Hematopoietic multipotent progenitor cell treated with erythropoietin and hydrocortisone succinate and interleukin-3 and kit ligand, for 17 days (in vitro differentiated cells): Measurements from ENCODE around the gene TTLL10.
"Not testable (repeated sequence)": the region's sequence is repeated elsewhere in the genome, so short reads cannot be mapped to it uniquely, and the experiment has no call there.

Source experiments
- DNase-seq: peaks from one replicate; pipeline ENCODE4 v3.0.0-alpha.2; 2015; ENCODE audit warnings: low spot score

TTLL10 gene

DNA sequence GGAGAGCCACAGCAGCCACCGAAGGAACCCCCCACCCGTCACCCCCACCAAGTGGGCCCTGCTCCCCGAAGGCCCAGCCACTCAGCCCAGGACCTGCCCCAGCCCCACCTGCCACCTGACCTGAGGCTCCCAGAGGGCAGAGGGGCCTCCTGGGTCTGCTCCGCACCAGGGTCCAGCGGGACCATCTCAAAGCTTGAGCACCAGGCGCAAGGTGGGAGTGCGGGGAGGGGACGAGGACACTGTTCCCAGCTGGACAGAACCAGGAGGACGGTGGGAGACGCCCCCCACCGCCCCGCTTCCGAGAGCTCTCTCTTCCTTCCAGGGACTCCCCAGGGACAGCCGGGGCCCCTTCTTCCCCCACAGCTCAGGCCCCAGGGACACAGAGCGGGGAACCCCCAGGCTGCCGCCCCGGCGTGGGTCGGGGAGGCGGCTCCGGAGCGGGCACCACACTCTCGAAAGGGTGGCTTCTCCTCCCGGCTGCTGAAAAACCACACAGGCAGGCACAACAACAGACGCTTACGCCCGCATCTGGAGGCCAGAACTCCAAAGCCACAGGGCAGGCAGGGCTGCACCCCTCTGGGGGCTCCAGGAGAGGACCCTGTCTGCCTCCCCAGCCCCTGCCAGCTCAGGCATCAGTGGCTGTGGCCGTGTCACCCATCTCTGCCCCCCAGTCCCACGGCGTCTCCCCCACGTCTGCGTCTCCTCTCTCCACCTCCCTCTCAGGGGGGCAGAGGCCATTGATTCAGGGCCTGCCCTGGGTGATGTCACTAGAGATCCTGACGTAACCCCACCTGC, 1.9 kb upstream of the TTLL10 start:
- DNase-seq = no peak

DNA sequence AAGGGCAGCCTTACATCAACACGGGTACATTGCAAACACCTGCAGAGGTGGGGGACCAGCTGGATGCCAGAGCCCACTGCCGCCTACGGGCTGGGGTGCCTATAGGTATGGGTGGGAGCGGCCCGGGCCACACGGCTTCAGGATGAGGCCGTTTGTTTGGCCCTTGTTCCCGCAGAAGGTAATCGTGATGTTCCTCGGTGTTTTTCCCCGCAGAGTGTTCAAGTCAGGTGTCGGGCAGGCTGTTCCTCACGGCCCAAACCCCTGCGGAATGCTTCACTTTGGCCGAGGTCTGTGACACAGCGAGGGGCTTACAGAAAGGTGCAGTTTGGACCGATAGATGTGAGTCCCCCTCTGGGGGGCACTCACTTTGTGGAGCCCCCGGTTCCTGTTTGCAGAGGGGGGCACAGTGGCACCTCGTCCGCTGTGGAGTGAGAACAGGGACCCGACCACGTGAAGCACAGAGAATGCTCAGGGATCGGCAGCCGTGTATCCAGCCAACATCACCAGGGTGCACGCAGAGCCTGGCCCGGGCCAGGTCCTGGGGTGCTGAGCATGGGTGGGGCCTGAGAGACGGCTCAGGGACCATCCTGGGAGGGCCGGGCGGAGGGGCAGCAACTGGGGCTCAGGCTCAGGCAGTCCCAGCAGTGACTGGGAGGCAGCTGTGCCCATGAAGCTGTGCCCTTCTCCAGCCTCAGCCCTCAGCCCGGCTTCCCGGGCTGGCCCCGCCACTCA, 453 bp upstream of the TTLL10 start:
- DNase-seq = no peak

DNA sequence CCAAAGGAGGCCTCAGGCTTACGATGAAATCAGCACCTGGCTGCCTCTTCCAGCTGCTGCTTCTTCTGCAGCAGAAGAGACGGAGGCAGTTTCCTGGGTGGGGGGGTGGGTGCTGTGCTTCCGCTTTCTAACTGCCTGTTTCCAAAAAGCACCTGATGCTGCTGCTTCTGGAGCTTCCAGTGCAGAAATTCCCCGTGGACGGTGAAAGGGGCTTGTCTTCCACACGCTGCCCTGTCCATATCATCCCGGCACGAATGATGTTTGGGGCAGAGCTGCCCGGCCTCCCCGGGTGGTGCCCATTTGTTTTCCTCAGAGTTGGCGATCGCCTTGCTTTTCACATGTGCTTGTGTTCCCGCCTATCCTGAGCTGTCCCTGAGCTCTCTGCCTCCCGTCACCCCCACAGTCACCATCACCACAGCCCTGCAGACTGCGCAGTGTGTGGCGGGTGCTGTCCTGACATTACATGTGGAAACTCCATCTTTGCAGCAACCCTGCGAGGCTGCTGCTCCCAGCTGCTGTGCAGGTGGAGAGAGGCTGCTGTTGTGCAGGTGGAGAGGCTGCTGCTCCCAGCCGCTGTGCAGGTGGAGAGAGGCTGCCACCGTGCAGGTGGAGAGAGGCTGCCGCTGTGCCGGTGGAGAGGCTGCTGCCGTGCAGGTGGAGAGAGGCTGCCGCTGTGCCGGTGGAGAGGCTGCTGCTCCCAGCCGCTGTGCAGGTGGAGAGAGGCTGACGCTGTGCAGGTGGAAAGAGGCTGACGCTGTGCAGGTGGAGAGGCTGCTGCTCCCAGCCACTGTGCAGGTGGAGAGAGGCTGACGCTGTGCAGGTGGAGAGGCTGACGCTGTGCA, 1.8 kb downstream of the TTLL10 start:
- no peak for DNase-seq

DNA sequence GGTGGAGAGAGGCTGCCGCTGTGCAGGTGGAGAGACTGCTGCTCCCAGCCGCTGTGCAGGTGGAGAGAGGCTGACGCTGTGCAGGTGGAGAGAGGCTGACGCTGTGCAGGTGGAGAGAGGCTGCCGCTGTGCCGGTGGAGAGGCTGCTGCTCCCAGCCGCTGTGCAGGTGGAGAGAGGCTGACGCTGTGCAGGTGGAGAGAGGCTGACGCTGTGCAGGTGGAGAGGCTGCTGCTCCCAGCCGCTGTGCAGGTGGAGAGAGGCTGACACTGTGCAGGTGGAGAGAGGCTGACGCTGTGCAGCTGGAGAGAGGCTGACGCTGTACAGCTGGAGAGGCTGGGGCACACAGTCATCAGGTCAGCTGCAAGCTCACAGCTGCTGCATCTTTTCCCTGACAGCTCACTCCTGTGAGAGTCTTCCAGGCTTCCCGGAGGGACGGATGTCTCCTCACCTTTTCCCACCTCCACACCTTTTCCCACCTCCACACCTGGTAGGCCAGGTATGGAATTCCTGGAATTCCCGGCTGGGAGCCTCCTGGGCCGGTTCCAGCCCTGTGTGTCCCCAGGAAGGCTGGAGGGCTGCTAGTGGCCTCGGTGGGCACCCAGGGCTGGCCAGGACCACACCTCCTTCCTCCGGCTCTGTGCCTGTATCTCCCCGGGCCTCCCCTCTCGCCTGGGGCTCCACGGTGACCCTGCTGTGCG, 2.5 kb downstream of the TTLL10 start:
- DNase-seq = not testable (repeated sequence)

DNA sequence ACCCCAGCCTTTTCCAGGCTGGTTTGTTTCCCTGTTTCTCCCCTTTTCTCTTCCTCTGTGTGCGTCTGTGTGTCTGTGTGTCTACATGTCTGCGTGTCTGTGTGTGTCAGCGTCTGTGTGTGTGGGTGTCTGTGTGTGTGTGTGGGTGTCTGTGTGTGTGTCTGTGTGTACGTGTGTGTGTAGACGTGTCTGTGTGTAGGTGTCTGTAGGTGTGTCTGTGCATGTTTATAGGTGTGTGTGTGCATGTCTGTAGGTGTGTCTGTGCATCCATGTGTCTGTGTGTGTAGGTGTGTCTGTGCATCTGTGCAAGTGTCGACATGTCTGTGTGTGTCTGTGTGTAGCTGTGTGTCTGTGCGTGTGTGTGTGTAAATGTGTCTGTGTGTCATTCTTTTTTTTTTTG, 3.3 kb downstream of the TTLL10 start:
- DNase-seq = no peak

DNA sequence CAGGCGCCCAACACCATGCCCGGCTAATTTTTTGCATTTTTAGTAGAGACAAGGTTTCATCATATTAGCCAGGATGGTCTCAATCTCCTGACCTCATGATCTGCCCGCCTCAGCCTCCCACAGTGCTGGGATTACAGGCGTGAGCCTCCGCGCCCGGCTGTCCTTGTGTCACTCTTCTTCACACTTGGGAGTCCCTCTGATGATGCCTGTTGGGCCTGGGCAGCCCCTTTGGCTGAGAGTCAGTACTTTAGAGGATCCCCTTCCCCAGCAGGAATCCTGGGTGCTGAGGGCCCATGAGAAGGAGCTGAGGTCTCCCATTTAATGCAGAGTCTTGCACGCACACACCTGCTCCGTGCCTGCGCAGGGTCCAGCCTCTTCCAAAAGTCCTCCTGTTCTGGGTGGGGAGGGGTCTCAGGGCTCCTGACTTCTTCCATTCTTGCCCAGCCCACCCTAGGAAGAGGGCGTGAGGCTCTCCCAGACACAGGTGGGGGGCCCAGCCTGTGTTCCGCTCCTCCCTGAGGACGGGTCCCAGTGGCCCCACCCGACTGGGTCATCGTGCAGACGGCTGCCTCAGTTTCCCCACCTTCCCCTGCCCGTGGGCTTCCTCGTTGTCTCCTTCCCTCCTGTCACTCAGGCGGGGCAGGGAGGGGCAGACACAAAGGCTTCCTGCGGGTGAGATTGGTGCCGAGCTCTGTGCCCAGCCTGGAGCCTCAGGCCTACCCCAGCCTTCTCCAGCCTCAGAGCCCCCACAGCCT, 3.9 kb downstream of the TTLL10 start:
- DNase-seq = no peak

DNA sequence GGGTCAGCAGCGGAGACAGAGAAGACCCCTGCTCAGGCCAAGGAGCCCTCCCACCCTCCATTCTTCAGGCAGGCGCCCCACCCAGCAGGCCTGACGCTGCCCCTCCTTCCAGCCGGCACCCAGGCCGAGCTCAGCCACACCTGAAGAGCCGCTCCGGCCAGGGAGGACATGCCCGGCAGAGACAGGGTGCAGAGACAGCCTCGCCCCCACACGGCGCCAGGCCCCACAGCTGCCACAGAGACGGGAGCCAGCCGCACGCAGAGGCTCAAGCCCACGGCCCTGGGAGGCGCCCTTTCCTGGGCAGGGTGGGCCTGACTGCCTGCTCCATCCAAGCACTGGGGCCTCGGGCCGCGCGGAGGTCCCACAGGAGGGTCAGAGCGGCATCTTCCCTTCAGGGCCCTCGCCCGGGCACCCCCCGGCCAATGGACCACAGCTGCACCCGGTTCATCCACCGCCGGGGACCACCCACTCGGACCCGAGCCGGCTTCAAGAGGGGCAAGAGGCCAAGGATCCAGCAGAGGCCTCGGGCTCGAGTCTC, 5.2 kb downstream of the TTLL10 start:
- no peak for DNase-seq

DNA sequence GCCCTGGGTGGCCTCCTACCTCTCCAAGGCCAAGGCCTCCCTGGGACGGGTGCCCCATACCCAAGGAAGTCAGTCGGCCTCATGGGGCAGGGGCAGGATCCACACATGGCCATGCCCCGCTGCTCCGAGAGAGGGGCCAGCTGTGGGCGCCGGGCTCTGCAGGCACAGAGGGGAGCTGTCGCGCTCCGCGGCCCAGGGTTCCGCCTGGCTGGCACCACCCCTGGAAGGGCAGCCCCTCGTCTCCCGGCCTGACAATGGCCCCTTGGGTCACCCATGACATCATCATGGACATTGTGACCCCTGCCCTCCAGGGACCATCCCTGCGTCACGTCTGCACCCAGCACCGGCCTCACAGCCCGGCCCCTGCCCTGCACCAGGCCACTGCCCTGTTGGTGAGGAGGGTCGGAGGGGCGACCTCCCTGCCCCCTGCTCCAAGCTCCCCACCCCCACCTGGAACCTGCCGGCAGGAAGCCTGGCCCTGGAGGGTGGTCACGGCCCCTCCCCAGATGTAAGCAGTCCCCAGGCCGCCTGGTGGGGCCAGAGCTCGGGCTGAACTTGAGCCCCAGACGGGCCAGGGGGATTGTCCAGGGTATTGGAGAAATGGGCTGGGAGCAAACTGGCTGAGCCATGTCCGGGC, 5.8 kb downstream of the TTLL10 start:
- no peak for DNase-seq

DNA sequence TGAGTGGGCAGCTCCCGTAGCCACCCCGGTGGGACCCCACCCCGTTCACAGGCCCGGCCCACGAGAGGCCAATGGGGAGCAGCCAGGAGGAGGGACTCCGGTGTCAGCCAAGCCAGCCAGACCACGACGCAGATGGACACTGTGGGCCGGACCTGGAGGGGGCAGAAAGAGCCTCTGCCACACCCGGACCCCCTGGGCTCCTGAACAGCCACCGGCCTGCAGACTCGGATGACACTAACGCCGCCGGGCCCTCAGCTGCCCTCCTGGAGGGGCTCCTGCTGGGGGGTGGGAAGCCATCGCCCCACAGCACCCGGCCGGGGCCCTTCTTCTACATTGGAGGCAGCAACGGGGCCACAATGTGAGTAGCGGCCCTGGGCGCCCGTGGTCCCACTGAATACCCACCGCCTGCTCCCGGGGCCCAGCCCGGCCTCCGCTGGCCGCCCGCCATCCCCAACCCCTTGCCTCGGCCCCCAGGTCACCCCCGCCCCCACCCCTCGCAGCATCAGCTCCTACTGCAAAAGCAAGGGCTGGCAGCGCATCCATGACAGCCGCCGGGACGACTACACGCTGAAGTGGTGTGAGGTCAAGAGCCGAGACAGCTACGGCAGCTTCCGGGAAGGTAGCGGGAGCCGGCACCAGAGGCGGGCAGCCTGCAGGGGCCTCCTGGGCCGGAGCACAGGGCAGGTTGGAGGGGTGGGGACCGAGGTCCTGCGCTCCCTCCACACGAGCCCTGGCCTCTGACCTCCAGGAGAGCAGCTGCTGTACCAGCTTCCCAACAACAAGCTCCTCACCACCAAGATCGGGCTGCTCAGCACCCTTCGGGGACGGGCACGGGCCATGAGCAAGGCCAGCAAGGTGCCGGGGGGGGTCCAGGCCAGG, 6.5 kb downstream of the TTLL10 start:
- DNase-seq = no peak

DNA sequence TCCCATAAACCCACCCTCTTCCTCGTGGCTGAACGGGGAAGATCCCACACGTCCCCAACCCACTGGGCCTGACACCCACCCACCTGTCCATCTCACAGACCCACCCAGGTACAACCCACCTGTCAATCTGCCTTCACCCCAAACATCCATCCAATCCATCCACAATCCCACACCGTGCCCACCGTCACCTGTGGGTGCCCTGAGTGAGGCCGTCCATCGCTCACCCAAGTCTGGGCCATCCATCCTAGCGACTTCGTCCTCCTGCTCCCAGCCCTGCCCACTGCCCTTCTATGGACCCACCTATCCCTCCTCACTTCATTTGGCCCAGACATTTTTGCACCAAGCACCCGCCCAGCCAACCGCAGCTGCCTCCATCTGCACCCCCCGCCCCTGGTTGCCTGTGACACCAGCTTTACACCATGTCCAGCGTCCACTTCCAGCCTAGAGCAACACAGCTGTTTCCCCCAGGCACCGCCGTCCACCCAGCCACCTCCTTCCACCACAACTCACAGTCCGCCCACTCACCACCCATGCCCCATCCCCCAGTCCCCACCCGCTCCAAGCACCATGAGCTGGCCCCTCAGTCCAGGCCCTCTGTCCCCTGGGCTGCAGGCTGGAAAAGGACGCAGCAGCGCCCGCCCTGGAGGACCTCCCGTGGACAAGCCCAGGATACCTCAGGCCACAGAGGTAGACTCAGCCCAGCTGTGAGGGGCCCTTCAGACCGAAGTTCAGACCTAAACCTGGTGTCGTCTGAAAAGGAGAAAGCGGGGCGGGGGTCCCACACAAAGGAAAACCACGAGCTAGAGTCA, 7.7 kb downstream of the TTLL10 start:
- DNase-seq = no peak

DNA sequence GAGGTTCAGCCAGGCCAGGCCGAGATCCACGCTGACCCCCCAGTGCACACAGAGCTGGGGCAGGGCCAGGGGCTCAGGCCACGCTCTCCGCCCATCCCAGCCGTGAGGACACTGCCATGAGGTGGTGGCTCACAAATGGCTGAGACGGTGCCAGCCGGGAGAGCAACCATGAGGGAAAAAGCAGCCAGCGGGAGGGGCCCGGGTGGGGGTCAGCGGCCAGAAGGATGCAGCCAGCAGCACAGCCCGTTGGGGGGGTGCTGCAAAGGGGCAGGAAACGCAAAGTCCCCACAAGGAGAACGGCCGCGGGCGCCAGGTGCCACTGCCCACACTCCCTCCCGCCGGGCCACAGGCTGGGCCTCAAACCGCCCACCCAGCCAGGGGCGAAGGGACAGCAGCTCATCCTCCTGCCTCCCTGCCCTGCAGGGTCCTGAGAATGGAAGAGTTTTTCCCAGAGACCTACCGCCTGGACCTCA, 8.3 kb downstream of the TTLL10 start:
- DNase-seq = no peak

DNA sequence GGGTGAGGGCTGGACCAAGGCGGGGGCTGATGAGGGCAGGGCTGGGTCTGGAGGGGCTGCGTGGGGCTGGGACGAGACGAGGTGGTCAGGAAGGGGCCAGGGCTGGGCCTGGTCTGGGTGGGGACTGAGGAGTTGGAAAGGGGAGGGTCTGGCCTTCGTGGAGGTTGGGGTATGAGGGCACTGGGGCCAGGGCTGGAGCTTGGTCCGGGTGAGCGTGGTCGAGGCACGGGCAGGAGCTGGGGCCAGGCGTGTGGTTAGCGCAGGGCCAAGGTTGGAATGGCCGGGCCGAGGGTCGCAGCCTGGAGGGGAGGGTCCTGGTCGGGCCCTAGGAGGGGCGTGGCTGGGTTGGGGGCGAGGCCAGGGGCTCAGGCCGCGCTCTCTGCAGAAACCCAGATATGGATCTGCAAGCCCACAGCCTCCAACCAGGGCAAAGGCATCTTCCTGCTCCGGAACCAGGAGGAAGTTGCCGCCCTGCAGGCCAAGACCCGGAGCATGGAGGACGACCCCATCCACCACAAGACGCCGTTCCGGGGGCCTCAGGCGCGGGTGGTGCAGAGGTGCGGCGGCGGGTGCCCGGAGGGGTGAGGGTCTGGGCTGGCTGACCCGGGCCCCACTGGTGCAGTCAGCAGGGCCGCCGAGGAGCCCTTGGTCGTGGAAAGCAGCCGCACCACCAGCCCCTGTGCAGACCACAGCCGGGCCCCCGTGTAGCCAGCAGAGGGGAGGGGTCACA, 9.0 kb downstream of the TTLL10 start:
- DNase-seq = no peak

DNA sequence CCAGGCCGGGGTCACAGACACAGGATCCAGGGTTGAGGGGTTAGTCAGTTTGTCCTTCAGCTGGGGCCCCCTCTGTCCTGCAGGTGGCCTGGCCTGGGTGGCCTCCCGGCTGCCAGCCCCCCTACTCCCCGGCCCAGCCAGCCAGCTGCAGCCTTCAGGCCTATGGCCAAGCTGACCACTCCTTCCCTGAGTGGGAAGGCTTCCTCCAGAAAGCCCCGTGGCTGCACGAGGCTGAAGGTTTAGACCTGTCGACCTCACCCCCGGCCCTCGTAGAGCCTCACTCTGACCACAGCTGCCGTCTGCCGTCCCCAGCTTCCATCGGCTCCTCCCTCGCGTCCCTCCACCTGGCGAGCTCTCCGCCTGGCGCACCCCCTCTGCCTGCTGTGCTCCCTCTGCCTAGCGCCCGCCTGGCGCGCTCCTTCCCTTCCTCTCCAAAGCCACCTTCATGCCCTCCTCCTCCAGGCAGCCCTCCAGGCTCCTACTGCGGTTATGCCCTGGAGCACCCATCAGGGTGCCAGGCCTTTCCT, 9.6 kb downstream of the TTLL10 start:
- DNase-seq = no peak

DNA sequence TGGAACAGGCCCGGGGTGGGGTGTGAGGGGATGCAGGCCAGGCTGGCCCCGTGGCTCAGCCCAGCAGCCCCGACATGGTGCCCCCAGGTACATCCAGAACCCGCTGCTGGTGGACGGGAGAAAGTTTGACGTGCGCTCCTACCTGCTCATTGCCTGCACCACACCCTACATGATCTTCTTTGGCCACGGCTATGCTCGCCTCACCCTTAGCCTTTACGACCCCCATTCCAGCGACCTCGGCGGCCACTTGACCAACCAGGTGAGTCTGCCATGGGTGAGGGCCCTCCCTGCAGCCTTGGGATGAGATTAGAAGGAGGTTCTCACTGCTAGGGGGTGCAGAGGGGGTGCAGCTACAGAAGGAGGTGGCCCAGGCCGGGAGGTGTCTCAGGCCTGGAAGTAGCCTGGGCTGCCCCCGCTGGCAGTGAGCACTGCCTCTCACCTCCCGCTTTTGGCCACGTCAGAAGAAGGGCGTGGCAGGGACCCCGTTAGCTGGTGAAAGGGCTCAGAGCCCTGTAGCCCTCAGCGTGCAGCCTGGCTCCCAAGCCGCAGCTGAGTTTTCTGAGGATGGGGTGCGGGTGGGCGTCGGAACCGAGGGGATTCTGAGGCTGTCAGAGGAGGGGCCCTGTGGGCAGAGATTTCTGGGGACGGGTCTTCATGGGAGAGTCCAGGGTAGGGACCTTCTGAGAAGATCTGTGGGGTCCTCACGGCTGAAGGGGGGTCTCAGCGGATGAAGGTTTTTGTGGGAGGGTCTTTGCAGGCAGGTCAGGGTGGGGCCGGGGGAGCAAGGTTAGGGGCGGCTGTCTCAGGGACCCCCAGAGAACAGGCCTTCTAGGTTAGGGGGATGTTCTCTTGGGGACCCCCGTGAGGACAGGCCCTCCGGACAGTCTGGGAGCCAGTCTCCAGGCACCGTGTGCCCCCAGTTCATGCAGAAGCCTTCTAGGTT, 10.4 kb downstream of the TTLL10 start:
- DNase-seq = no peak

DNA sequence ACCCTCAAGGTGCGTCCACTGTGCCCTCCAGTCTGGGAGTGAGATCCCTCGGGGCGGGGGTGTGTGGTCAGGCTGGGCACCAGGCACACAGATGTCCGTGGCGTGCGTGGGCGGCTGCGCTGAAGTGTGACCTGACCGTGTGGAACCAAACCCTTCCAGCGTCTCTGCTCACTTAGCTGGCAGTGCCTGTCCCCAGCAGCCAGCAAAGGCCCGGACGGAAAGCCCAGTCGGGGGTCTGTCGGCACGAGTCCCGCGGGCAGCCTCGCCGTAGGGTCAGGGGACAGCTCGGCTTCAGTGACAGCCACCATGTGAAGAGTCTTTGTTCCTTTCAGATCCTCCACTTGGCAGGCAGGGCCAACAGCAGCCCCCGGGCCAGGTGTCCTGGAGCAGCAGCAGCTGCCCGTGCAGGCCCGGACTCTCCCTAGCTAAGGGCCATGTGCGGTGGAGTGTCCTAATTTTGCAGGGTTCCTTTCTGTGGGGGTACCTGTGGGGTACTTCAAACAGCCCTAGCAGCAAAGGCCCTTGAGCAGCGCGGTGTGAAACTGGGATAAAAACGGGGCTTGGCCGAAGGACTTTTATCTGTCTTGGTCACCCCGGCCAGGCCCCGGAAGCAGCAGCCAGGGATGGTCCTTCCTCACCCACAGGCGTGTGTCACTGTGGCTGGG, 11.6 kb downstream of the TTLL10 start:
- DNase-seq = no peak

DNA sequence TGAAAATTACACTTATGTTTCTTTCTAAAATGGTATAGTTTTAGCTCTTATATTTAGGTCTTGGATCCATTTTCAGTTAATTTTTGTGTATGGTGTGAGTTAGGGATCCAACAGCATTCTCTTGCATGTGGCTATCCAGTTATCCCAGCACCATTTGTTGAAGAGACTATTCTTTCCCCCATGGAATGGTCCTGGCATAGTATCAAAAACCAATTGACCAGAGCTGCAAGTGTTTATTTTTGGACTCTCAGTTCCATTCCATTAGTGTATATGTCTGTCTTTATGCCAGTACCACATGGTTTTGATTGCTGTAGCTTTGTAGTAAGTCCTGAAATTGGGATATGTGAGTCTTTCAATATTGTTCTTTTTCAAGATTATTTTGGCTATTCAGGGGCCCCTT, 14.3 kb downstream of the TTLL10 start:
- DNase-seq = no peak
